Stomach (tissue), 9 donors: ENCODE data around the gene BICD1. TPM values are rescaled to one million over a fixed set of nuclear protein-coding genes. Genes with fewer than 3 reads are reported as not detected.
"Not testable (repeated sequence)": the region's sequence is repeated elsewhere in the genome, so short reads cannot be mapped to it uniquely, and the experiment has no call there.

Experiments
- DNase-seq, 2 donors: peaks; one replicate each; pipeline versions ENCODE4 v3.0.0 to v3.0.0-alpha.2; 2013 to 2019
- H3K27ac ChIP-seq, 5 donors: fragments of 200-600 bp in 4 of 5; sonication (generic) in 4 of 5; one replicate each; pipeline ENCODE4 v1.5.1; 2013 to 2019; ENCODE audit warnings: mild to moderate bottlenecking in 1 of 5, moderate library complexity in 1 of 5
- H3K27me3 ChIP-seq, 3 donors: fragments of 200-600 bp; sonication (generic); one replicate each; pipeline ENCODE4 v1.5.1; 2017 to 2019; ENCODE audit warnings: mixed run types in 1 of 3
- H3K36me3 ChIP-seq, 4 donors: fragments of 200-600 bp; sonication (generic); 1 replicate in 3 of 4; 2 replicates in 1 of 4; pipeline ENCODE4 v1.5.1; 2016 to 2019
- H3K4me1 ChIP-seq, 4 donors: fragments of 200-600 bp; sonication (generic); one replicate each; pipeline ENCODE4 v1.5.1; 2016 to 2019
- H3K4me3 ChIP-seq, 4 donors: fragments of 200-600 bp; sonication (generic) in 3 of 4; one replicate each; pipeline ENCODE4 v1.5.1; 2016 to 2019; ENCODE audit warnings: mild to moderate bottlenecking in 1 of 4
- H3K9me3 ChIP-seq, 4 donors: fragments of 200-600 bp; sonication (generic); one replicate each; pipeline ENCODE4 v1.5.1; 2016 to 2019
- CTCF ChIP-seq, 7 experiments: fragments of 450-650 bp in 4 of 7; fragments of 200-600 bp in 3 of 7; sonication (generic) in 3 of 7; IDR thresholded peaks; one replicate each; pipeline ENCODE4 v1.5.1; 2016 to 2019; ENCODE audit warnings: antibody characterized with exemption in 7 of 7, control low read depth in 2 of 7, mild to moderate bottlenecking in 1 of 7
- EP300 ChIP-seq: sonication (generic); formaldehyde crosslinking; IDR thresholded peaks from one replicate; pipeline ENCODE4 v1.6.1; 2017; ENCODE audit warnings: antibody characterized with exemption
- POLR2A ChIP-seq, 4 donors: fragments of 450-650 bp; IDR thresholded peaks; one replicate each; pipeline ENCODE4 v1.6.1; 2016; ENCODE audit warnings: antibody characterized with exemption in 4 of 4, control low read depth in 2 of 4, mild to moderate bottlenecking in 1 of 4, moderate library complexity in 1 of 4
- POLR2AphosphoS5 ChIP-seq, 3 donors: sonication (generic); formaldehyde crosslinking; IDR thresholded peaks; one replicate each; pipeline ENCODE4 v1.6.1; 2016; ENCODE audit warnings: antibody characterized with exemption in 3 of 3
- WGBS, 5 donors: extraction: QIAGEN DNeasy Blood & Tissue Kit in 3 of 5; methylation state at CpG; one replicate each; pipeline versions ENCODE4 v1.1.5 to v1.1.7; 2013 to 2018; 5-methylcytosine and 5-hydroxymethylcytosine counted together
- intact Hi-C: fragments of 100-400 bp; cut with DNase I; formaldehyde crosslinking; loops from one replicate; pipeline ENCODE4 v1.15.1; 2023; ENCODE audit warnings: low total_unique reads
- polyA plus RNA-seq, 3 donors: library from polyadenylated mRNA; stranded (reverse); fragments of 200-250 nt; gene quantifications; one replicate each; pipeline ENCODE4 v1.2.3, GENCODE V29; 2013
- total RNA-seq, 5 donors: library from RNA; depleted of rRNA; stranded (reverse); fragments of >200 nt; gene quantifications; one replicate each; pipeline versions ENCODE4 v1.1.0 to v1.2.3, GENCODE V29; 2014 to 2016
- donor health status: healthy with polysubstance abuse.
- donor health status: Bipolar disorder and iron deficiency.
- donor health status: healthy.

The BICD1 gene
- total and polyA plus RNA-seq, 8 donors: 1.6 to 17.3 (median 2.1) TPM

DNA sequence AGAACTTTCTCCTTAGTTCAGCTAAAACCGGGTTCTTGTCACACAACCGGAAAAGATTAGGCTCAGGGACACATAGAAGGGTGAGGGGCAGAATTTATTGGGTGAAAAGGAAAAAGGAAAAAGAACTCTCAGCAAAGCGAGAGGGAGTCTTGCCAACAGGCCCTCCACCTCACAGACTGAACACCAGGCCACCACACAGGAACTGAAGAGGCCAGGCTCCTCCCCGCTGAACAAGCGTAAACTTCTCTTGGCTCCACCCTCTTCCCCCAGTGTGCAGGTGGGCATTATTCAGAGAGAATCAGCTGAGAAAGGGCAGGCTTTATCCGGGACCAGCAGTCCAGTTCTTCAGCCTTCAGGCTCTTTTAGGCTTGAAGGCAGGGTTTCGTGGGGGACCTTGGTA, 167.1 kb downstream of the BICD1 start:
- peak in 1 of 2 donors; percentile 73 for DNase-seq
- H3K36me3 ChIP-seq: no peaks in the 10 kb centered on the region
- TF ChIP-seq POLR2A (IDR thresholded peaks at IDR 0.05): no peak
- TF ChIP-seq EP300: no peak
- no peak for TF ChIP-seq CTCF (IDR thresholded peaks at IDR 0.05)
- no peak for TF ChIP-seq POLR2AphosphoS5 (IDR thresholded peaks at IDR 0.05)
- WGBS, 5 donors: 52 to 66% (median 59%) methylated on average over 7 of the region's 7 CpGs
- H3K4me3 ChIP-seq: no peak overlapping the region
- no peaks in the 10 kb centered on the region for H3K27me3 ChIP-seq
- H3K4me1 ChIP-seq: peaks cover 0 to 12% (median 6%) of the 10 kb centered on the region in 4 donors
- H3K9me3 ChIP-seq: no peaks in the 10 kb centered on the region
- intact Hi-C loops: no loop called here
- H3K27ac ChIP-seq: no peak overlapping the region

DNA sequence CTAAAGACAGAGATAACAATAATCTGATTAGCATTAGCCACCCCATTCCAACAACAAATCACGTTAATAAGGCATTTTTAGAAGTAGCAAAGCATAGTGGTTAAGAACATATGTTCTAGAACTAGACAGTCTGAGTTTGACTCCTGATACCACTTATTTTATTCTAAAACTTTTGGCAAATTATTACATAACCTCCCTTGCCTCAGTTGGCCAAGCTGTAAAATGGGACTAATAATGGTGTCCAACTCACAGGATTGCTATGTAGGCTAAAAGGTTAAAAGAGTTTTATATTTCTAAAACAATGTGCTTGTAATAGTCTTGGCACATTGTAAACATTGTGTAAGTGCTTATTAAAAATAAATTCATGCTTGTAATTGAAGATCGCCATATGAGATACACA, 168.0 kb downstream of the BICD1 start:
- DNase-seq: no peak
- no peaks in the 10 kb centered on the region for H3K36me3 ChIP-seq
- peaks cover 0 to 12% (median 6%) of the 10 kb centered on the region in 4 donors for H3K4me1 ChIP-seq
- TF ChIP-seq POLR2A (IDR thresholded peaks at IDR 0.05): no peak
- TF ChIP-seq POLR2AphosphoS5 (IDR thresholded peaks at IDR 0.05): no peak
- no peak for TF ChIP-seq EP300
- no peak for TF ChIP-seq CTCF (IDR thresholded peaks at IDR 0.05)
- intact Hi-C loops: no loop called here
- H3K27me3 ChIP-seq: no peaks in the 10 kb centered on the region
- no peaks in the 10 kb centered on the region for H3K9me3 ChIP-seq
- H3K4me3 ChIP-seq: no peak overlapping the region
- 69 to 92% (median 87%) methylated on average over 2 of the region's 2 CpGs for WGBS, 5 donors
- H3K27ac ChIP-seq: no peak overlapping the region

GRCh38 chr12:32275520-32275919, 168.9 kb downstream of the BICD1 start:
- H3K36me3 ChIP-seq, intact Hi-C loops, H3K4me3 ChIP-seq, H3K27ac ChIP-seq, H3K27me3 ChIP-seq, H3K9me3 ChIP-seq, DNase-seq: not testable (repeated sequence)
- WGBS, 5 donors: 92 to 98% (median 94%) methylated on average over 17 of the region's 17 CpGs
- H3K4me1 ChIP-seq: peaks cover 0 to 12% (median 6%) of the 10 kb centered on the region in 4 donors

- intact Hi-C loops: no loop called here
- no peak overlapping the region for H3K27ac ChIP-seq
- H3K27me3 ChIP-seq: no peaks in the 10 kb centered on the region
- no peaks in the 10 kb centered on the region for H3K36me3 ChIP-seq
- no peak overlapping the region for H3K4me3 ChIP-seq
- 73 to 82% (median 77%) methylated on average over 2 of the region's 2 CpGs for WGBS, 5 donors
- H3K9me3 ChIP-seq: no peaks in the 10 kb centered on the region
- H3K4me1 ChIP-seq: no peaks in the 10 kb centered on the region
- DNase-seq: no peak
- no peak for TF ChIP-seq POLR2A (IDR thresholded peaks at IDR 0.05)
- no peak for TF ChIP-seq EP300
- no peak for TF ChIP-seq CTCF (IDR thresholded peaks at IDR 0.05)
- TF ChIP-seq POLR2AphosphoS5 (IDR thresholded peaks at IDR 0.05): no peak
These were observed 171.1 kb downstream of the BICD1 start for GRCh38 chr12:32277774-32278173.

DNA sequence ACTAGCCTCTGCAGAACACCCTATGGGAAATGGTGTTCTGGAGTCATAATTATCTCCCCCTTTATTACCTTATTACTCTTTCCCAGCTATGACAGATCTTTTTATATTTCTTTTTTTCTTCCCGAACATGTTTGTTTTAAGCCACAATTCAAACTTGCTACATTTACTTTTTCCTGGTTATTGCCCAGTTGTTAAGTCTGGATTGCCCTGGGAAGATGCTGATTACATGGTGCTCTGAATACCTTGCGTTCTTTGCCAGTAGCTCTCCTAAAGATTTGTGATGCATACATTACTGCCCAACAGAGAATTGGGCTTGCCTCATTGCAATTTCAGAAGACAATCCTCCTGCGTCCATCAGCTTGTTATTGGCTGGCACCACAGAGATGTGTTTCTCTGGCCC, 174.5 kb downstream of the BICD1 start:
- no peaks in the 10 kb centered on the region for H3K9me3 ChIP-seq
- no peaks in the 10 kb centered on the region for H3K27me3 ChIP-seq
- no peak overlapping the region for H3K4me3 ChIP-seq
- WGBS, 5 donors: 73 to 94% (median 93%) methylated on average over 3 of the region's 3 CpGs
- TF ChIP-seq EP300 (no peak), POLR2AphosphoS5 (IDR thresholded peaks at IDR 0.05) (no peak), CTCF (IDR thresholded peaks at IDR 0.05) (no peak), POLR2A (IDR thresholded peaks at IDR 0.05) (no peak)
- no peak for DNase-seq
- H3K36me3 ChIP-seq: no peaks in the 10 kb centered on the region
- intact Hi-C loops: no loop called here
- H3K4me1 ChIP-seq: no peaks in the 10 kb centered on the region
- no peak overlapping the region for H3K27ac ChIP-seq
